IPS DF 4.7 (cell line): ENCODE data around the gene VCAN.

Experiments
- DNase-seq: peaks from one replicate; pipeline ENCODE4 v3.0.0-alpha.2; 2013; ENCODE audit warnings: low spot score; ENCODE audit errors: extremely low read depth

VCAN gene

GRCh38 chr5:83494087-83494620 is 22.6 kb downstream of the VCAN start:
- no peak for DNase-seq

GRCh38 chr5:83494666-83495065 is 23.1 kb downstream of the VCAN start:
- no peak for DNase-seq

- no peak for DNase-seq
Measured at GRCh38 chr5:83496626-83497025, 25.1 kb downstream of the VCAN start.

GRCh38 chr5:83498585-83498984 is 27.0 kb downstream of the VCAN start:
- no peak for DNase-seq

- no peak for DNase-seq
Measured at GRCh38 chr5:83503662-83504061, 32.1 kb downstream of the VCAN start.

- DNase-seq = no peak
Measured at GRCh38 chr5:83507431-83507830, 35.9 kb downstream of the VCAN start.

GRCh38 chr5:83509540-83509939 is 38.0 kb downstream of the VCAN start:
- no peak for DNase-seq

GRCh38 chr5:83510260-83510659 is 38.7 kb downstream of the VCAN start:
- DNase-seq = no peak

- DNase-seq = no peak
Measured at GRCh38 chr5:83512061-83512745, 40.7 kb downstream of the VCAN start.

GRCh38 chr5:83513081-83513480 is 41.5 kb downstream of the VCAN start:
- no peak for DNase-seq

- no peak for DNase-seq
Measured at GRCh38 chr5:83513491-83513890, 41.9 kb downstream of the VCAN start.

- DNase-seq = no peak
Measured at GRCh38 chr5:83516377-83516776, 44.8 kb downstream of the VCAN start.

GRCh38 chr5:83517072-83517687 is 45.6 kb downstream of the VCAN start:
- DNase-seq = no peak

- no peak for DNase-seq
Measured at GRCh38 chr5:83517688-83518085, 46.1 kb downstream of the VCAN start.

GRCh38 chr5:83518319-83519061 is 46.9 kb downstream of the VCAN start:
- DNase-seq = no peak

GRCh38 chr5:83522446-83522845 is 50.9 kb downstream of the VCAN start:
- DNase-seq = no peak

- DNase-seq = no peak
Measured at GRCh38 chr5:83523929-83524328, 52.4 kb downstream of the VCAN start.

- DNase-seq = no peak
Measured at GRCh38 chr5:83524345-83524744, 52.8 kb downstream of the VCAN start.

GRCh38 chr5:83524991-83525390 is 53.4 kb downstream of the VCAN start:
- no peak for DNase-seq

- no peak for DNase-seq
Measured at GRCh38 chr5:83526289-83526688, 54.7 kb downstream of the VCAN start.

- no peak for DNase-seq
Measured at GRCh38 chr5:83527221-83527620, 55.7 kb downstream of the VCAN start.

- no peak for DNase-seq
Measured at GRCh38 chr5:83527722-83528438, 56.3 kb downstream of the VCAN start.
